Measurements from ENCODE around the gene NHSL2. TPM values are rescaled to one million over a fixed set of nuclear protein-coding genes. Genes with fewer than 3 reads are reported as not detected.
A peak's percentile ranks its signal among the peaks of the same experiment; 100 is the strongest.

NHSL2 gene
- total and polyA plus RNA-seq, 7 donors: 0.30 to 4.4 (median 1.9) TPM

DNA sequence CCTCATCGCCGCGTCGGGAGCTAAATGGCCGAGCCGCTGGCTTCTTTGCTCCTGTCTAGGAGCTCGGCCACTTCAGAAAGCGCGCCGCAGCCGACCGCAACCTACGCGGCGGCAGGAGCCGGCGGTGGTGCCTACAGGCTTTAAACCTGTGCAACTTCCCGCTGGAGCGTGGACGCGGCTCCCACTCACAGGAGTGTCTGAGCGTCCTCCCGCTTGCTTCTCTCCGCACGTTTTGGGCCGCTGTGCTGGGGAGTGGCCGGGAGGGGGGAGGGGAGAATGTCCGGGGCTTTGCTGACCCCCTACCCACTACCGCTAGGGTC, 1.0 kb downstream of the NHSL2 start:
- Histone ChIP-seq H3K36me3 (ENCODE audit: insufficient read depth in 1 of 2, low read depth in 1 of 2) (no peaks in the 10 kb centered on the region), H3K27ac (no peak overlapping the region), H3K4me1 (no peaks in the 10 kb centered on the region), H3K27me3 (ENCODE audit: insufficient read depth in 3 of 3, low read length in 2 of 3) (peaks cover 0 to 47% (median 0%) of the 10 kb centered on the region in 3 donors), H3K9me3 (no peaks in the 10 kb centered on the region), H3K4me3 (peak overlapping the region; percentile 55)
- TF ChIP-seq, protein P1, sequence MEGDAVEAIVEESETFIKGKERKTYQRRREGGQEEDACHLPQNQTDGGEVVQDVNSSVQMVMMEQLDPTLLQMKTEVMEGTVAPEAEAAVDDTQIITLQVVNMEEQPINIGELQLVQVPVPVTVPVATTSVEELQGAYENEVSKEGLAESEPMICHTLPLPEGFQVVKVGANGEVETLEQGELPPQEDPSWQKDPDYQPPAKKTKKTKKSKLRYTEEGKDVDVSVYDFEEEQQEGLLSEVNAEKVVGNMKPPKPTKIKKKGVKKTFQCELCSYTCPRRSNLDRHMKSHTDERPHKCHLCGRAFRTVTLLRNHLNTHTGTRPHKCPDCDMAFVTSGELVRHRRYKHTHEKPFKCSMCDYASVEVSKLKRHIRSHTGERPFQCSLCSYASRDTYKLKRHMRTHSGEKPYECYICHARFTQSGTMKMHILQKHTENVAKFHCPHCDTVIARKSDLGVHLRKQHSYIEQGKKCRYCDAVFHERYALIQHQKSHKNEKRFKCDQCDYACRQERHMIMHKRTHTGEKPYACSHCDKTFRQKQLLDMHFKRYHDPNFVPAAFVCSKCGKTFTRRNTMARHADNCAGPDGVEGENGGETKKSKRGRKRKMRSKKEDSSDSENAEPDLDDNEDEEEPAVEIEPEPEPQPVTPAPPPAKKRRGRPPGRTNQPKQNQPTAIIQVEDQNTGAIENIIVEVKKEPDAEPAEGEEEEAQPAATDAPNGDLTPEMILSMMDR (IDR thresholded peaks at IDR 0.05): no peak
- DNase-seq: peak in 1 of 2 donors; percentile 17
- intact Hi-C loops (cut with DNase I): loop anchor here in 1 of 2 donors (2.0 kb wide), 1 partner anchor 215 kb away; no protein-coding TSS in a partner anchor
- 4 to 44% (median 10%) methylated on average over 10 to 29 of the region's 29 CpGs for WGBS, 3 donors
- peak in 3 of 4 donors; percentile 17 to 60 (median 42) for ATAC-seq

DNA sequence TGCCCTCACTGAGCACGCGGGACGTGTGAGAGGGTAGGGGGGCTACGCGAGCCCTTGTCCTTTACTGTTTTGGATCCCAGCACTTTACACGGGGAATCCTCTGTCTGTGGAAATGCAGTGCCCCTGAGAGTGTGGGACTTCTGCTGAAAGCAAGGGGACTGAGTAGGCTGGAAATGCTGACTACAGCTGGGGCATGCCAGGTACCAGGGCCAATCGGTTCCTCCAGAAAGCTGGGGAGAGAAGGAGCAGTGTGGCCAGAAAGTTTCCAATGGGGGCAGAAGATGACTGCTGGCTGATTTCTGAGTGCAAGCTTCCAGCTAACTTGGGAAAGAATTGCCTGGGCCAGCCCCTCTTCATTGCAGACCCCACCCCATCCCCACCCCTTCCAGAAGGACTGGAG, 1.5 kb downstream of the NHSL2 start:
- peaks cover 0 to 45% (median 0%) of the 10 kb centered on the region in 3 donors for H3K27me3 ChIP-seq (ENCODE audit: insufficient read depth in 3 of 3, low read length in 2 of 3)
- intact Hi-C loops (cut with DNase I): no loop called here
- H3K27ac ChIP-seq: no peak overlapping the region
- H3K4me3 ChIP-seq: peak overlapping the region; percentile 55
- TF ChIP-seq, protein P1 (IDR thresholded peaks at IDR 0.05): no peak
- DNase-seq (no peak), ATAC-seq (no peak)
- no peaks in the 10 kb centered on the region for H3K9me3 ChIP-seq
- no peaks in the 10 kb centered on the region for H3K4me1 ChIP-seq
- WGBS, 3 donors: 47 to 65% (median 48%) methylated on average over 7 of the region's 7 CpGs
- H3K36me3 ChIP-seq (ENCODE audit: insufficient read depth in 1 of 2, low read depth in 1 of 2): no peaks in the 10 kb centered on the region

DNA sequence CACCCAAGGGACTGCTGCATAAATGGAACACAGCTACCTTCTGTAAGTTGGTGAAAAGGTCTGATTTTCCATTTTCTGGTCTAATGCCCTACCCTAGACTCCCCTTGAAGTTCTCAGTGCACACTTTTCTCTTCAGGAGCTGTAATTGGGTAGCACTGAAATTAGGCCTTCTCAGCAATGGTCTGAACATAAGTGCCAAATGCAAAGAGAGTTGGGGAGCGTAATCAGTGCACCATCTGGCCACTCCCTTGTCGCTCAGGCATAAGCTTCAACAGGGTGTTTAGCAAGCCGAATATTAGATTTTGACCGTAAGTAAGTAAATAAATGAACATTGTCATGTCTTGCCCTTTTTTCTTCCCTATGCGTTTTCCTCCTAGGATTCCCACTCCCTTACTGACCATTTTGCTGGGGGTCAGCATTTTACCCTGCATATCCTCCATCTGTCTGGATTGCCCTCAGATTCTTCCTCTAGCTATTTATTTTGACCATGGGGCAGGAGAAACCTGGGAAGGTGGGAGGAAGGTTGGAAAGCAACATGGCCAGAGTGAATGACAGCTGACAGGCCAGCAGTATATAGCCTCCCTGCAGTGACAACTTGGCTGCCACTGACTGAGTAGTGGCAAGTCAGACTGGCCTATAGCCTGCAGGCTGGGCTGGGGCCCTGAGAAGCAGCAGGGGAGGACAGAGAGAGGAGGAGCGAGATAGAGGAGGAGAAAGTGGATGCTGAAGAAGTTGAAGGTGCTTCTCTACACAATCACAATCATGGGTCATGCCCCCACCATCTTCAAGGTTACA, 2.7 kb downstream of the NHSL2 start:
- 80 to 97% (median 94%) methylated on average over 5 to 6 of the region's 6 CpGs for WGBS, 3 donors
- Histone ChIP-seq H3K27me3 (ENCODE audit: insufficient read depth in 3 of 3, low read length in 2 of 3) (peaks cover 0 to 46% (median 0%) of the 10 kb centered on the region in 3 donors), H3K4me1 (no peaks in the 10 kb centered on the region), H3K9me3 (no peaks in the 10 kb centered on the region), H3K27ac (no peak overlapping the region), H3K4me3 (no peak overlapping the region), H3K36me3 (ENCODE audit: insufficient read depth in 1 of 2, low read depth in 1 of 2) (no peaks in the 10 kb centered on the region)
- TF ChIP-seq, protein P1 (IDR thresholded peaks at IDR 0.05): no peak
- ATAC-seq (no peak), DNase-seq (no peak)
- intact Hi-C loops (cut with DNase I): no loop called here

DNA sequence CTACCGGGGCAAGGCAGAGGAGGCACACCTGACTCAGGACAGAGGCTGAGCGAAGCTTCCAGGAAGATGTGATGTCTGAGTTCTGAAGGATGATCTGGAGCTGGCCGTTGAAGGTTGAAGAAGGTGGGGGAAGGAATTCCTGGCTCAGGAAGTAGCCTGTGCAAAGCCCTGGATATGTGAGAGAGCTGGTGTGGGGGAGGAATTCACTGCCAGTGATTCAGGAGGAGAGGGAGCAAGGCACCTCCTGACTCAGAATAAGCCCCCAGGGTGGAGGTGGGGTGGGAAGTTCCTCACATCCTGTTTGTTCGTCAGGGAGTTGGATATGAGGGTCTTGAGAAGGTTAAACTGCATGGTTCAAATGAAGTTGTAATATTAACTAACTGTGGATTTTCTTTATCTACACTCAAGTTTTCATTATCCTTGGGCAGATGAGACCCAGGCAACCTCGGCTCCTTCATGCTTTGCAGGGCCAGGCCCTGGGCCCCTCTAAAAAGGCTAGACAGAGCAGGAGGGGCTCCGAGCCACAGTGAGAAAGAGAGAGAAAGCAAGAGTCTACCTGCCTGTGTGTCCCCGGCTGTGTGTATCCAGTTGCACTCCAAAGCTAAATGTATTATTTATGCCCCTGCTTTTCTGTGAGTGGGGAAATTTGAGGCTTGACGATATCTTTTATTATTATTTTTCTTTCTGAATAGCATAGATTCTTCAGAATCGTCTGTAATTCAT, 7.1 kb downstream of the NHSL2 start:
- H3K4me3 ChIP-seq: no peak overlapping the region
- H3K27me3 ChIP-seq (ENCODE audit: insufficient read depth in 3 of 3, low read length in 2 of 3): peaks cover 0 to 23% (median 0%) of the 10 kb centered on the region in 3 donors
- H3K9me3 ChIP-seq: no peaks in the 10 kb centered on the region
- H3K27ac ChIP-seq: no peak overlapping the region
- 65 to 73% (median 71%) methylated on average over 8 to 9 of the region's 9 CpGs for WGBS, 3 donors
- ATAC-seq: no peak
- TF ChIP-seq, protein P1 (IDR thresholded peaks at IDR 0.05): no peak
- no peak for DNase-seq
- no peaks in the 10 kb centered on the region for H3K36me3 ChIP-seq (ENCODE audit: insufficient read depth in 1 of 2, low read depth in 1 of 2)
- intact Hi-C loops (cut with DNase I): no loop called here
- H3K4me1 ChIP-seq: no peaks in the 10 kb centered on the region
